GM19324 (cell line): Measurements from ENCODE around the gene PARP8.
"Not testable (repeated sequence)": the region's sequence is repeated elsewhere in the genome, so short reads cannot be mapped to it uniquely, and the experiment has no call there.

ENCODE experiments used
- ATAC-seq: cut with Tn5 transposase; IDR thresholded peaks from one replicate; pipeline ENCODE4 v1.9.1; 2021; ENCODE audit warnings: mild to moderate bottlenecking, moderate library complexity; ENCODE audit not compliant: unreplicated experiment, low FRiP score

Gene PARP8

GRCh38 chr5:50666261-50667022 is at the start of gene PARP8:
Gene PARP8 (plus strand): TSS chr5:50666637. CDS start chr5:50667096, 459 bp downstream.
- peak; percentile 52 for ATAC-seq

GRCh38 chr5:50623666-50624065 is 42.8 kb upstream of the PARP8 start:
- ATAC-seq, result no peak

- ATAC-seq, result not testable (repeated sequence)
Measured at GRCh38 chr5:50634866-50635265, 31.6 kb upstream of the PARP8 start.

- ATAC-seq, result not testable (repeated sequence)
Measured at GRCh38 chr5:50637576-50637975, 28.9 kb upstream of the PARP8 start.

- ATAC-seq, result no peak
Measured at GRCh38 chr5:50646591-50646990, 19.8 kb upstream of the PARP8 start.

- ATAC-seq, result no peak
Measured at GRCh38 chr5:50647726-50648125, 18.7 kb upstream of the PARP8 start.

GRCh38 chr5:50653946-50654345 is 12.5 kb upstream of the PARP8 start:
- ATAC-seq, result peak; percentile 98

- ATAC-seq, result no peak
Measured at GRCh38 chr5:50655067-50655809, 11.2 kb upstream of the PARP8 start.

- ATAC-seq, result no peak
Measured at GRCh38 chr5:50655810-50656205, 10.6 kb upstream of the PARP8 start.

GRCh38 chr5:50657044-50657443 is 9.4 kb upstream of the PARP8 start:
- no peak for ATAC-seq

- no peak for ATAC-seq
Measured at GRCh38 chr5:50658246-50658645, 8.2 kb upstream of the PARP8 start.

- no peak for ATAC-seq
Measured at GRCh38 chr5:50663636-50664035, 2.8 kb upstream of the PARP8 start.

GRCh38 chr5:50665091-50665490 is 1.3 kb upstream of the PARP8 start:
- ATAC-seq, result no peak

GRCh38 chr5:50665761-50666202 is 655 bp upstream of the PARP8 start:
- ATAC-seq, result not testable (repeated sequence)

GRCh38 chr5:50667023-50667652 is 701 bp downstream of the PARP8 start:
- ATAC-seq, result peak; percentile 45

- ATAC-seq, result peak; percentile 80
Measured at GRCh38 chr5:50667653-50668595, 1.5 kb downstream of the PARP8 start.

- not testable (repeated sequence) for ATAC-seq
Measured at GRCh38 chr5:50668636-50669035, 2.2 kb downstream of the PARP8 start.

GRCh38 chr5:50672663-50673062 is 6.2 kb downstream of the PARP8 start:
- no peak for ATAC-seq

- ATAC-seq, result not testable (repeated sequence)
Measured at GRCh38 chr5:50673444-50673843, 7.0 kb downstream of the PARP8 start.

- no peak for ATAC-seq
Measured at GRCh38 chr5:50675385-50675784, 8.9 kb downstream of the PARP8 start.
